ENCODE measurements around the gene RNLS.

RNLS gene

GRCh38 chr10:88515235-88515634, 67.9 kb downstream of the RNLS start:
- H3K9me3 Mint-ChIP-seq = no peaks in the 10 kb centered on the region
- H3K27me3 Mint-ChIP-seq (ENCODE audit: low read depth) = no peaks in the 10 kb centered on the region
- no peak overlapping the region for H3K4me3 Mint-ChIP-seq
- H3K4me1 Mint-ChIP-seq = no peaks in the 10 kb centered on the region
- TF ChIP-seq CTCF (IDR thresholded peaks at IDR 0.05; ENCODE audit: unreplicated experiment in 3 of 3) = no peak
- H3K36me3 Mint-ChIP-seq (ENCODE audit: low read depth) = no peaks in the 10 kb centered on the region
- no peak overlapping the region for H3K27ac Mint-ChIP-seq

- Mint-ChIP-seq H3K9me3 (no peaks in the 10 kb centered on the region), H3K27ac (peak overlapping the region in 1 of 3 experiments; percentile 2), H3K36me3 (ENCODE audit: low read depth) (no peaks in the 10 kb centered on the region), H3K4me3 (no peak overlapping the region), H3K4me1 (peaks cover 6% of the 10 kb centered on the region), H3K27me3 (ENCODE audit: low read depth) (no peaks in the 10 kb centered on the region)
- TF ChIP-seq CTCF (IDR thresholded peaks at IDR 0.05; ENCODE audit: unreplicated experiment in 3 of 3) = no peak
Observed at GRCh38 chr10:88512599-88512998, 70.5 kb downstream of the RNLS start.

- no peaks in the 10 kb centered on the region for H3K9me3 Mint-ChIP-seq
- no peak for TF ChIP-seq CTCF (IDR thresholded peaks at IDR 0.05; ENCODE audit: unreplicated experiment in 3 of 3)
Observed at GRCh38 chr10:88508796-88509195, 74.3 kb downstream of the RNLS start.

GRCh38 chr10:88507826-88508453, 75.2 kb downstream of the RNLS start:
- Mint-ChIP-seq H3K36me3 (ENCODE audit: low read depth) (no peaks in the 10 kb centered on the region), H3K27ac (peak overlapping the region; percentile 5 to 62 (median 50)), H3K9me3 (no peaks in the 10 kb centered on the region), H3K27me3 (ENCODE audit: low read depth) (no peaks in the 10 kb centered on the region), H3K4me1 (peaks cover 17% of the 10 kb centered on the region), H3K4me3 (no peak overlapping the region)
- TF ChIP-seq CTCF (IDR thresholded peaks at IDR 0.05; ENCODE audit: unreplicated experiment in 3 of 3) = no peak

More at GRCh38 chr10:88508796-88509195, 74.3 kb downstream of the RNLS start:
- H3K4me3 Mint-ChIP-seq = no peak overlapping the region
- H3K27ac Mint-ChIP-seq = no peak overlapping the region
- H3K36me3 Mint-ChIP-seq (ENCODE audit: low read depth) = no peaks in the 10 kb centered on the region
- H3K4me1 Mint-ChIP-seq = peaks cover 17% of the 10 kb centered on the region
- no peaks in the 10 kb centered on the region for H3K27me3 Mint-ChIP-seq (ENCODE audit: low read depth)

GRCh38 chr10:88507404-88507803, 75.7 kb downstream of the RNLS start:
- H3K27ac Mint-ChIP-seq = peak overlapping the region; percentile 5 to 62 (median 50)
- H3K36me3 Mint-ChIP-seq (ENCODE audit: low read depth) = no peaks in the 10 kb centered on the region
- no peak overlapping the region for H3K4me3 Mint-ChIP-seq
- H3K4me1 Mint-ChIP-seq = peaks cover 17% of the 10 kb centered on the region
- TF ChIP-seq CTCF (IDR thresholded peaks at IDR 0.05; ENCODE audit: unreplicated experiment in 3 of 3) = no peak
- no peaks in the 10 kb centered on the region for H3K9me3 Mint-ChIP-seq
- no peaks in the 10 kb centered on the region for H3K27me3 Mint-ChIP-seq (ENCODE audit: low read depth)

GRCh38 chr10:88505680-88506215, 77.4 kb downstream of the RNLS start:
- no peaks in the 10 kb centered on the region for H3K36me3 Mint-ChIP-seq (ENCODE audit: low read depth)
- TF ChIP-seq CTCF (IDR thresholded peaks at IDR 0.05; ENCODE audit: unreplicated experiment in 3 of 3) = no peak
- no peaks in the 10 kb centered on the region for H3K9me3 Mint-ChIP-seq
- peaks cover 17% of the 10 kb centered on the region for H3K4me1 Mint-ChIP-seq
- no peak overlapping the region for H3K4me3 Mint-ChIP-seq
- H3K27ac Mint-ChIP-seq = peak overlapping the region in 1 of 3 experiments; percentile 58
- no peaks in the 10 kb centered on the region for H3K27me3 Mint-ChIP-seq (ENCODE audit: low read depth)

All from nephron (organoid).